HL-60 (cell line): Measurements from ENCODE around the gene DUSP1.

ENCODE experiments used
- DNase-seq, 2 experiments: peaks; one replicate each; pipeline ENCODE4 v3.0.0-alpha.2; 2010 to 2020; ENCODE audit warnings: low read depth in 1 of 2, low spot score in 1 of 2
- H3K27ac ChIP-seq: fragments of 250-450 bp; sonication (Bioruptor Pico); replicated peaks from 2 replicates; pipeline ENCODE4 v1.5.1; 2020; ENCODE audit warnings: mild to moderate bottlenecking, moderate library complexity
- H3K27me3 ChIP-seq: fragments of 250-450 bp; sonication (Bioruptor Pico); 2 replicates; pipeline ENCODE4 v1.5.1; 2021; ENCODE audit warnings: mild to moderate bottlenecking, moderate library complexity; ENCODE audit not compliant: insufficient read depth, poor library complexity, severe bottlenecking
- H3K4me3 ChIP-seq: replicated peaks from 2 replicates; pipeline ENCODE4 v1.5.1; 2011; ENCODE audit warnings: mild to moderate bottlenecking, control low read depth, low read length; ENCODE audit not compliant: insufficient read depth
- CTCF ChIP-seq: IDR thresholded peaks from one replicate; pipeline ENCODE4 v1.5.1; 2011; ENCODE audit warnings: low read length, control low read depth, inconsistent platforms; ENCODE audit not compliant: insufficient read depth
- GABPA ChIP-seq: IDR thresholded peaks from 2 replicates; pipeline ENCODE4 v1.6.1; 2012; ENCODE audit warnings: low read depth
- POLR2AphosphoS5 ChIP-seq: IDR thresholded peaks from 2 replicates; pipeline ENCODE4 v1.6.1; 2012; ENCODE audit warnings: low read depth
- REST ChIP-seq: IDR thresholded peaks from 2 replicates; pipeline ENCODE4 v1.6.1; 2012; ENCODE audit warnings: low read depth; ENCODE audit not compliant: insufficient replicate concordance
- SPI1 ChIP-seq: IDR thresholded peaks from 2 replicates; pipeline ENCODE4 v1.6.1; 2012; ENCODE audit warnings: low read depth, mild to moderate bottlenecking, borderline replicate concordance

DUSP1 gene

GRCh38 chr5:172770374-172770674, 671 bp downstream of the DUSP1 start:
- H3K27me3 ChIP-seq: peaks cover 29% of the 10 kb centered on the region

GRCh38 chr5:172769616-172770373, 1.2 kb downstream of the DUSP1 start:
- H3K27ac ChIP-seq: no peak overlapping the region
- no peak for TF ChIP-seq GABPA
- TF ChIP-seq CTCF: no peak
- 0 out of 2 replicates have a peak overlapping the region, but pooled peaks have one; percentile 12 for H3K4me3 ChIP-seq
- DNase-seq: no peak
- H3K27me3 ChIP-seq: peaks cover 29% of the 10 kb centered on the region

More at GRCh38 chr5:172770374-172770674, 671 bp downstream of the DUSP1 start:
- H3K27ac ChIP-seq: no peak overlapping the region
- no peak for TF ChIP-seq CTCF
- DNase-seq: no peak
- peak overlapping the region; percentile 12; the same call in 1 of the 2 replicates for H3K4me3 ChIP-seq

- no peak for TF ChIP-seq GABPA
- TF ChIP-seq REST: no peak
- no peak for TF ChIP-seq CTCF
- TF ChIP-seq SPI1: no peak
- no peak for TF ChIP-seq POLR2AphosphoS5
- Histone ChIP-seq H3K4me3 (no peak overlapping the region), H3K27ac (no peak overlapping the region), H3K27me3 (peaks cover 29% of the 10 kb centered on the region)
- DNase-seq: no peak
Observed at GRCh38 chr5:172769342-172769615, 1.7 kb downstream of the DUSP1 start.

- no peak overlapping the region for H3K4me3 ChIP-seq
- no peak overlapping the region for H3K27ac ChIP-seq
- peaks cover 29% of the 10 kb centered on the region for H3K27me3 ChIP-seq
- TF ChIP-seq GABPA: no peak
- no peak for TF ChIP-seq SPI1
- no peak for TF ChIP-seq POLR2AphosphoS5
- TF ChIP-seq CTCF: no peak
- no peak for TF ChIP-seq REST
- no peak for DNase-seq
Observed at GRCh38 chr5:172768573-172769341, 2.2 kb downstream of the DUSP1 start.
